Measurements from ENCODE around the gene MPZL3. TPM values are rescaled to one million over a fixed set of nuclear protein-coding genes. Genes with fewer than 3 reads are reported as not detected.

Gene MPZL3
- total RNA-seq, 4 donors from 2014 or later = 6.9 to 15.3 (median 12.3) TPM

DNA sequence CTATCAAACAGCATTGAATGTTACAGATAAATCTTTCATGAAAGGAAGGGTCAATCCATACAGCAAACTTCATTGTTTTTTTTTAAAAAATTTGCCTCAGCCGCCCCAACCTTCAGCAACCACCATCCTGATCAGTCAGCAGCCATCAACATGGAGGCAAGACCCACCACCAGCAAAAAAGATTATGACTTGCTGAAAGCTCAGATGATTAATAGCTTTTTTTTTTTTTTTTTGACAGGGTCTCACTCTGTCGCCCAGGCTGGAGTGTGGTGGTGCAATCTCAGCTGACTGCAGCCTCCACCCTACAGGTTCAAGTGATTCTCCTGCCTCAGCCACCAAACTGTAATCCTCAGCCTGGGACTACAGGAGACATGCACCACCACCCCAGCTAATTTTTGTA, 34.4 kb upstream of the MPZL3 start:
- H3K9me3 ChIP-seq = no peaks in the 10 kb centered on the region
- no peaks in the 10 kb centered on the region for H3K36me3 ChIP-seq
- no peak overlapping the region for H3K4me3 ChIP-seq (replicated peaks in 1 of 3)
- H3K27me3 ChIP-seq = no peaks in the 10 kb centered on the region
- 82 to 93% methylated on average over 2 of the region's 2 CpGs for whole genome bisulfite sequencing, 2 donors
- intact Hi-C loops (cut with DNase I) = no loop called here
- no peak for DNase-seq
- TF ChIP-seq, protein P1, sequence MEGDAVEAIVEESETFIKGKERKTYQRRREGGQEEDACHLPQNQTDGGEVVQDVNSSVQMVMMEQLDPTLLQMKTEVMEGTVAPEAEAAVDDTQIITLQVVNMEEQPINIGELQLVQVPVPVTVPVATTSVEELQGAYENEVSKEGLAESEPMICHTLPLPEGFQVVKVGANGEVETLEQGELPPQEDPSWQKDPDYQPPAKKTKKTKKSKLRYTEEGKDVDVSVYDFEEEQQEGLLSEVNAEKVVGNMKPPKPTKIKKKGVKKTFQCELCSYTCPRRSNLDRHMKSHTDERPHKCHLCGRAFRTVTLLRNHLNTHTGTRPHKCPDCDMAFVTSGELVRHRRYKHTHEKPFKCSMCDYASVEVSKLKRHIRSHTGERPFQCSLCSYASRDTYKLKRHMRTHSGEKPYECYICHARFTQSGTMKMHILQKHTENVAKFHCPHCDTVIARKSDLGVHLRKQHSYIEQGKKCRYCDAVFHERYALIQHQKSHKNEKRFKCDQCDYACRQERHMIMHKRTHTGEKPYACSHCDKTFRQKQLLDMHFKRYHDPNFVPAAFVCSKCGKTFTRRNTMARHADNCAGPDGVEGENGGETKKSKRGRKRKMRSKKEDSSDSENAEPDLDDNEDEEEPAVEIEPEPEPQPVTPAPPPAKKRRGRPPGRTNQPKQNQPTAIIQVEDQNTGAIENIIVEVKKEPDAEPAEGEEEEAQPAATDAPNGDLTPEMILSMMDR (IDR thresholded peaks at IDR 0.05) = no peak
- TF ChIP-seq POLR2A (IDR thresholded peaks at IDR 0.05) = no peak
- H3K4me1 ChIP-seq = no peaks in the 10 kb centered on the region
- H3K27ac ChIP-seq = no peak overlapping the region

DNA sequence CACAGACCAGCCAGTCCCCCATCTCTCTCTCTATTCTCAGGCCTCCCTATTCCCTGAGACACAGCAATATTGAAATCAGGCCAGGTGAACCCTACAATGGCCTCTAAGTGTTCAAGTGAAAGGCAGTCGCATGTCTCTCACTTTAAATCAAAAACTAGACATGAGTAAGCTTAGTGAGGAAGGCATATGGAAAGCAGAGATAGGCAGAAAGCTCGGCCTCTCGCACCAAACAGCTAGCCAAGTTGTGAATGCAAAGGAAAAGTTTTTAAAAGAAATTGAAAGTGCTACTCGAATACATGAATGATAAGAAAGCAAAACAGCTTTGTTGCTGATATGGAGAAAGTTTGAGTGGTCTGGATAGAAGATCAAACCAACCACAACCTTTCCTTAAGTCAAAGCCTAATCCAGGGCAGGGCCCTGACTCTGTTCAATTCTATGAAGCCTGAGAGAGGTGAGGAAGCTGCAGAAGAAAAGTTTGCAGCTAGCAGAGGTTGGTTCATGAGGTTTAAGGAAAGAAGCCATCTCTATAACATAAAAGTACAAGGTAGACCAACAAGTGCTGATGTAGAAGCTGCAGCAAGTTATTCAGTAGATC, 31.7 kb upstream of the MPZL3 start:
- no peaks in the 10 kb centered on the region for H3K9me3 ChIP-seq
- H3K4me3 ChIP-seq (replicated peaks in 1 of 3) = no peak overlapping the region
- DNase-seq = no peak
- H3K36me3 ChIP-seq = no peaks in the 10 kb centered on the region
- WGBS, 2 donors = 76 to 78% methylated on average over 4 of the region's 4 CpGs
- TF ChIP-seq POLR2A (IDR thresholded peaks at IDR 0.05) = no peak
- TF ChIP-seq, protein P1 (IDR thresholded peaks at IDR 0.05) = no peak
- intact Hi-C loops (cut with DNase I) = no loop called here
- no peaks in the 10 kb centered on the region for H3K27me3 ChIP-seq
- H3K27ac ChIP-seq = no peak overlapping the region
- H3K4me1 ChIP-seq = no peaks in the 10 kb centered on the region

DNA sequence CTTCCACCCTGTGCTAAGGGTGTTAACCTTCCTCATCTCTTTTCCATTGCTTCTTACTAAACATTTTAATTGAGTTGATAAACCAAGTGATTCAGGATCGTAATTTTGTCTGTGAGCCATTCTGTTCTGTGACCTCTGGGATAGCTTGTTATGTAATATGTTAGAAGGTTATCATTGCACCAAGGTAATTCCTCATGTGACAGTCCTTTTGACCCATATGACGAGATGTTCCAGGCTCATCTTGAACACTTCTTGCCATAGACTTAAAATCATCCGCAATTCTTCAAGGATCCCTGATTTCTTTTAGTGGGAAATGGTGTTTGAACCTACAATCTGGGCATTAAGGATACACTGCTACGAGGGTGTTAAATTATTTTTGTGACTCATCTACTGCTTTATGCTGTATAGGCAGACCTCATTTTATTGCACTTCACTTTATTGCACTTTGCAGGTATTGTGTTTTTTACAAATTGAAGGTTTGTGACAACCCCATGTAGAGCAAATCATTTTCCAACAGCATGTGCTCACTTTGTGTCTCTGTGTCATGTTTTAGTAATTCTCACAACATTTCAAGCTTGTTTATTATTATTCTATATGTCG, 31.0 kb upstream of the MPZL3 start:
- H3K9me3 ChIP-seq = no peaks in the 10 kb centered on the region
- H3K27me3 ChIP-seq = no peaks in the 10 kb centered on the region
- no peak overlapping the region for H3K4me3 ChIP-seq (replicated peaks in 1 of 3)
- TF ChIP-seq POLR2A (IDR thresholded peaks at IDR 0.05) = no peak
- TF ChIP-seq, protein P1 (IDR thresholded peaks at IDR 0.05) = no peak
- no peak overlapping the region for H3K27ac ChIP-seq
- 85 to 88% methylated on average over 5 of the region's 5 CpGs for WGBS, 2 donors
- intact Hi-C loops (cut with DNase I) = no loop called here
- no peaks in the 10 kb centered on the region for H3K4me1 ChIP-seq
- no peaks in the 10 kb centered on the region for H3K36me3 ChIP-seq
- no peak for DNase-seq

DNA sequence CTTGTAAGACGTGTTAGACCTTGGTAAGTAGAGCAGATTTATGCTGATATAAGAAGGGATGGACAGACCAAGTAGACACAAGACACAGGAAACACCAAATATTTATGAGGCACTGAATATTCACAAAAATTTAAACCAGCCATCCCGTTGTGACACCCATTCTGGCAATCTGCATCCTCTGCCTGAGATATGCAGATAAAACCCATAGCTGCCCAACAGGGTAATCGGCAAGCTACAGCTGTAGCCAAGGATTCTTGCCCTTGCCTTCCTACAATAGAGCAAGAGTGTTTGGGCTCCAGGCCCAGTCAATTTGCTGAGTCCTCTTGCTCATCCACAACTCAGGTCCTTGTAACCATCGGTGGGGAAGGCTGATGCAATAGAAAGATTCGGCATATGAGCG, 30.4 kb upstream of the MPZL3 start:
- 72 to 75% methylated on average over 6 of the region's 6 CpGs for WGBS, 2 donors
- intact Hi-C loops (cut with DNase I) = no loop called here
- Histone ChIP-seq H3K9me3 (no peaks in the 10 kb centered on the region), H3K4me1 (peaks cover 0 to 2% of the 10 kb centered on the region in 2 donors), H3K27ac (no peak overlapping the region), H3K27me3 (no peaks in the 10 kb centered on the region), H3K36me3 (no peaks in the 10 kb centered on the region), H3K4me3 (replicated peaks in 1 of 3) (no peak overlapping the region)
- TF ChIP-seq, protein P1 (IDR thresholded peaks at IDR 0.05) = no peak
- DNase-seq = no peak

DNA sequence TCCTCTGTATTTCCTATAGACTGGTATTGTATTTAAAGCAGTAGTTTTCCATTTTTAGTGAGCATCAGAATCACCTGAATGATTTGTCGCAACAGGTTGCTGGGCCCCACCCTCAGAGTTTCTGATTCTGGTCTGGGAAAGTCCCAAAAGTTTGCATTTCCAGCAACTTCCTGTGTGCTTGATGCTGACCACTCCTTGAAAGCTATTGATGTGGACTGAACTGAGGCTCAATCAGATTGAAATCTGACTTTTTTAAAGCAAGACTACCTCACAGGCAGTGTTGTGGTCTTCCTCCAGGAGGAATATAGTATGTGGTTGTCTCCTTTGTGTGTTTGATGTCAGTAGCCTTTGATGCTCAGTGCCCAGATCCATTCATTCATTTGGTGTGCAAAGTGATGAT, 29.1 kb upstream of the MPZL3 start:
- no peaks in the 10 kb centered on the region for H3K36me3 ChIP-seq
- DNase-seq = no peak
- no peak overlapping the region for H3K4me3 ChIP-seq (replicated peaks in 1 of 3)
- peaks cover 0 to 14% of the 10 kb centered on the region in 2 donors for H3K4me1 ChIP-seq
- no peak overlapping the region for H3K27ac ChIP-seq
- TF ChIP-seq, protein P1 (IDR thresholded peaks at IDR 0.05) = no peak
- no peak for TF ChIP-seq POLR2A (IDR thresholded peaks at IDR 0.05)
- intact Hi-C loops (cut with DNase I) = no loop called here
- no peaks in the 10 kb centered on the region for H3K9me3 ChIP-seq
- no peaks in the 10 kb centered on the region for H3K27me3 ChIP-seq
- WGBS, 2 donors = 73 to 100% methylated on average over 1 of the region's 1 CpG
